ENCODE results near the gene BANF2.
"Not testable (repeated sequence)": the region's sequence is repeated elsewhere in the genome, so short reads cannot be mapped to it uniquely, and the experiment has no call there.

The BANF2 gene

GRCh38 chr20:17771206-17772004 is 71.6 kb downstream of the BANF2 start:
- Mint-ChIP-seq H3K27ac (no peak overlapping the region), H3K9me3 (no peaks in the 10 kb centered on the region), H3K36me3 (no peaks in the 10 kb centered on the region), H3K27me3 (peaks cover 10 to 14% of the 10 kb centered on the region in 2 donors), H3K4me1 (peaks cover 3 to 8% of the 10 kb centered on the region in 2 donors), H3K4me3 (no peak overlapping the region)
- DNase-seq: no peak
- no peak for ATAC-seq (replicated peaks)

- no peak for DNase-seq
- ATAC-seq (replicated peaks): no peak
These were observed 72.2 kb downstream of the BANF2 start for GRCh38 chr20:17772005-17772343.

GRCh38 chr20:17773619-17774018 is 73.9 kb downstream of the BANF2 start:
- Mint-ChIP-seq H3K4me3 (no peak overlapping the region), H3K36me3 (no peaks in the 10 kb centered on the region), H3K9me3 (peaks cover 0 to 1% of the 10 kb centered on the region in 2 donors), H3K27ac (no peak overlapping the region), H3K4me1 (no peaks in the 10 kb centered on the region), H3K27me3 (peaks cover 7% of the 10 kb centered on the region in 2 donors)
- DNase-seq (no peak), ATAC-seq (replicated peaks) (no peak)

More at GRCh38 chr20:17772005-17772343, 72.2 kb downstream of the BANF2 start:
- Mint-ChIP-seq H3K4me3 (no peak overlapping the region), H3K9me3 (no peaks in the 10 kb centered on the region), H3K27me3 (peaks cover 7 to 8% of the 10 kb centered on the region in 2 donors), H3K27ac (no peak overlapping the region), H3K4me1 (peaks cover 3 to 8% of the 10 kb centered on the region in 2 donors), H3K36me3 (no peaks in the 10 kb centered on the region)

- no peak for DNase-seq
- Mint-ChIP-seq H3K27me3 (peaks cover 7% of the 10 kb centered on the region in 2 donors), H3K4me3 (no peak overlapping the region), H3K27ac (no peak overlapping the region), H3K36me3 (no peaks in the 10 kb centered on the region), H3K4me1 (peaks cover 0 to 5% of the 10 kb centered on the region in 2 donors), H3K9me3 (peaks cover 0 to 1% of the 10 kb centered on the region in 2 donors)
- ATAC-seq (replicated peaks): no peak
These were observed 75.8 kb downstream of the BANF2 start for GRCh38 chr20:17775600-17775999.

GRCh38 chr20:17776551-17776950 is 76.8 kb downstream of the BANF2 start:
- DNase-seq (no peak), ATAC-seq (replicated peaks) (no peak)
- Mint-ChIP-seq H3K4me3 (no peak overlapping the region), H3K27ac (no peak overlapping the region), H3K9me3 (peaks cover 0 to 1% of the 10 kb centered on the region in 2 donors), H3K27me3 (peaks cover 7% of the 10 kb centered on the region in 2 donors), H3K4me1 (peaks cover 6 to 12% of the 10 kb centered on the region in 2 donors), H3K36me3 (no peaks in the 10 kb centered on the region)

- not testable (repeated sequence) for H3K36me3 Mint-ChIP-seq; DNase-seq; H3K27ac Mint-ChIP-seq; H3K4me3 Mint-ChIP-seq; H3K27me3 Mint-ChIP-seq; ATAC-seq (replicated peaks); H3K9me3 Mint-ChIP-seq
- peaks cover 22 to 36% of the 10 kb centered on the region in 2 donors for H3K4me1 Mint-ChIP-seq
These were observed 79.2 kb downstream of the BANF2 start for GRCh38 chr20:17779011-17779410.

- H3K36me3 Mint-ChIP-seq: no peaks in the 10 kb centered on the region
- no peak for DNase-seq
- H3K4me3 Mint-ChIP-seq: no peak overlapping the region
- peaks cover 0 to 1% of the 10 kb centered on the region in 2 donors for H3K9me3 Mint-ChIP-seq
- ATAC-seq (replicated peaks): peak; percentile 49 to 58
- peaks cover 28 to 42% of the 10 kb centered on the region in 2 donors for H3K4me1 Mint-ChIP-seq
- H3K27ac Mint-ChIP-seq: no peak overlapping the region
- H3K27me3 Mint-ChIP-seq: peaks cover 0 to 5% of the 10 kb centered on the region in 2 donors
These were observed 83.0 kb downstream of the BANF2 start for GRCh38 chr20:17782768-17783167.

- Mint-ChIP-seq H3K36me3 (no peaks in the 10 kb centered on the region), H3K9me3 (no peaks in the 10 kb centered on the region), H3K4me1 (peaks cover 28 to 42% of the 10 kb centered on the region in 2 donors), H3K27me3 (peaks cover 0 to 5% of the 10 kb centered on the region in 2 donors), H3K4me3 (no peak overlapping the region), H3K27ac (no peak overlapping the region)
- DNase-seq (no peak), ATAC-seq (replicated peaks) (peak in 1 of 2 donors; percentile 25)
These were observed 83.9 kb downstream of the BANF2 start for GRCh38 chr20:17783671-17784070.

- H3K4me1 Mint-ChIP-seq: peaks cover 28 to 42% of the 10 kb centered on the region in 2 donors
- H3K36me3 Mint-ChIP-seq: no peaks in the 10 kb centered on the region
- peaks cover 0 to 5% of the 10 kb centered on the region in 2 donors for H3K27me3 Mint-ChIP-seq
- no peak overlapping the region for H3K27ac Mint-ChIP-seq
- H3K9me3 Mint-ChIP-seq: no peaks in the 10 kb centered on the region
- no peak for ATAC-seq (replicated peaks)
- DNase-seq: no peak
- H3K4me3 Mint-ChIP-seq: no peak overlapping the region
These were observed 85.2 kb downstream of the BANF2 start for GRCh38 chr20:17785007-17785406.

Measured in stimulated activated naive B cell treated with anti-CD40 and anti-IgM and Interleukin-4, amounts not matched to agents 10 μg/mL and 1 μg/mL and 100 μg/mL, for 72 hours (primary cell).